ENCODE results near the gene PLAAT2. TPM values are rescaled to one million over a fixed set of nuclear protein-coding genes. Genes with fewer than 3 reads are reported as not detected.

Gene PLAAT2
- total RNA-seq, 1 donor from 2014 or later: not detected

DNA sequence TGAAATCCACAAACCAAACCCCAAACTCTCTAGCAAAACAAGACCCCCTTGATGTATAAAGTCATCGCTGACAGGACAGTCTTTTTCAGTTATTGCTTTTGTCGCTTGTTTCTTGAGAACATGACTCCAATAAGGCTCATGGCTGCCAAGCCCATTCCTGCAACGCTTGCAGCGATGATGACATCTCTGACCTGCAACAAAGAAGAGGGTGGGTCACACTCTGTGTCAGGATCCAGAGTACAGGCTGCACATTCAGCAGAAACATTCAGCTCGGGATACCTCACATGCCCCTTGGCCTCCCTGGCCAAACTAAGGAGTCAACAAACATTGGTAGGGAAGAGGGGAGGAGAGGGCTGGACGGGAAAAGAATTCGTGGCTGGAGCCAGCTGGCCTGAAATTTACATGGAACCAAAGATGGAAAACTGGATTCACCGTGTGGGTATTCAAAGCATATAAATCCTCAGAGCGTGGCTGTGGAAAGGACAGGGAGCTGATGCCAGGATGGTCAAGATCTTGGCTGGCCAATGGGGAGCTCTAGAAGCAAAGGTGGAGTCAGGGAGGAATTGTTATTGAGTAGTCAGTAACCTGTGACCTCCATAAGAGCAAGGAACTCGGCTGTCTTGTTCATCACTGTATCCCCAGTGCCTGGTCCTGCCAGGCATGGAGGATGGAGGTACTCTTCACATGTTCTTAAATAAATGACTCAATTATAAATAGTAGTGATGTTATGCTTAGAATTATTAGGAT, 11.8 kb upstream of the PLAAT2 start:
- peaks cover 21% of the 10 kb centered on the region for H3K4me1 ChIP-seq
- intact Hi-C loops (cut with DNase I): no loop called here
- no peaks in the 10 kb centered on the region for H3K27me3 ChIP-seq
- no peaks in the 10 kb centered on the region for H3K36me3 ChIP-seq
- TF ChIP-seq POLR2AphosphoS5 (IDR thresholded peaks at IDR 0.05; ENCODE audit: insufficient read depth in 1 of 2, low read depth in 1 of 2) (no peak), POLR2A (IDR thresholded peaks at IDR 0.05) (no peak)
- TF ChIP-seq, protein P1, sequence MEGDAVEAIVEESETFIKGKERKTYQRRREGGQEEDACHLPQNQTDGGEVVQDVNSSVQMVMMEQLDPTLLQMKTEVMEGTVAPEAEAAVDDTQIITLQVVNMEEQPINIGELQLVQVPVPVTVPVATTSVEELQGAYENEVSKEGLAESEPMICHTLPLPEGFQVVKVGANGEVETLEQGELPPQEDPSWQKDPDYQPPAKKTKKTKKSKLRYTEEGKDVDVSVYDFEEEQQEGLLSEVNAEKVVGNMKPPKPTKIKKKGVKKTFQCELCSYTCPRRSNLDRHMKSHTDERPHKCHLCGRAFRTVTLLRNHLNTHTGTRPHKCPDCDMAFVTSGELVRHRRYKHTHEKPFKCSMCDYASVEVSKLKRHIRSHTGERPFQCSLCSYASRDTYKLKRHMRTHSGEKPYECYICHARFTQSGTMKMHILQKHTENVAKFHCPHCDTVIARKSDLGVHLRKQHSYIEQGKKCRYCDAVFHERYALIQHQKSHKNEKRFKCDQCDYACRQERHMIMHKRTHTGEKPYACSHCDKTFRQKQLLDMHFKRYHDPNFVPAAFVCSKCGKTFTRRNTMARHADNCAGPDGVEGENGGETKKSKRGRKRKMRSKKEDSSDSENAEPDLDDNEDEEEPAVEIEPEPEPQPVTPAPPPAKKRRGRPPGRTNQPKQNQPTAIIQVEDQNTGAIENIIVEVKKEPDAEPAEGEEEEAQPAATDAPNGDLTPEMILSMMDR (IDR thresholded peaks at IDR 0.05): no peak
- H3K9me3 ChIP-seq: no peaks in the 10 kb centered on the region
- DNase-seq (ENCODE audit: extremely low spot score in 2 of 2): no peak
- peak overlapping the region; percentile 64 for H3K27ac ChIP-seq
- H3K4me3 ChIP-seq: peak overlapping the region; percentile 21 to 26

DNA sequence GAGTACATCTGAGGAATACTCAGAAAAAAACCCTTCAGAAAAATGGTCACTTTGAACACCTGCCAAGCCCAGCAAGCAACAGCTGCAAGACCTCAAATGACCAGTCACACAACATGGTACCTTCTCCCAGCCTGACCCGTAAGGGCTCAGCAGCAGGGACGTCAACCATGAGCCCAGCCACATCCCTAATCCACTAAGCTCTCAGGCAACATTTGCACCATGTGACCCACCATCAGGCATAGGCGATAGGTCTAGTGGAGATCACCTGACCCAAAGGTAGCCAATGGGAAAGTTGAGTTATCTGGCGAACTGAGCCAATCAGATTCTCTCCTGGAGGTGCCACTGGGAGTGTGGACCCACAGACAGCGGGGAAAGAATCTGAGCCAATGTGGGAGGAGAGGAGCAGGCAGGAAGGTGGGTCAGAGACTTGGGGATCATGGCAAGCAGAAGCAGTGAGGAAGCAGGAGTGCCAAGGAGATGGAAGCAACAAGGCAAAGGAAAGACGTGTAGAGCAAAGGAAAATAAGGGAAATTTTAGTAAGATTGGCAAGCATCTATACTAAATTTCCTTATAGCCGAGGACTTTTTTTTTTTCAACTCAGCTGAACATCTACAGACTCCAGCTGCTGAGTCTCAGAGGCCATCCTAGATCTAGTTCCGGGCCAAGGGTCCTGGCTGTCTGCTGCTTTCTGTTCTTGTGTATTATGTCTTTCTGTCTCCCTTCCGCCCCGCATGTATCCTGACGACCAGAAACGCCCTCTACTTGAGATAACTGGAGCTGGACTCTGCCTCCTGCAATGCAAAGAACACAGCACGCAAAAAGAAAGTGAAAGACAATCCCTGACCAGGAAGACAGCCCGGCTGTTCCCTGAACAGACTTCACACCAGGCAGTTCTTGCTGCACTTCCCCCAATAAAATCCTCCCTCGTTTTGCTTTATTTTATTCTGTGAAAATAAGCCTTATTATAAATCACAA, 11.0 kb upstream of the PLAAT2 start:
- intact Hi-C loops (cut with DNase I): no loop called here
- H3K27ac ChIP-seq: peak overlapping the region; percentile 64
- H3K4me1 ChIP-seq: peaks cover 21% of the 10 kb centered on the region
- TF ChIP-seq, protein P1 (IDR thresholded peaks at IDR 0.05): no peak
- peak in 1 of 2 donors; percentile 40 for TF ChIP-seq POLR2AphosphoS5 (IDR thresholded peaks at IDR 0.05; ENCODE audit: insufficient read depth in 1 of 2, low read depth in 1 of 2)
- no peaks in the 10 kb centered on the region for H3K27me3 ChIP-seq
- H3K4me3 ChIP-seq: peak overlapping the region; percentile 21 to 26
- no peaks in the 10 kb centered on the region for H3K36me3 ChIP-seq
- DNase-seq (ENCODE audit: extremely low spot score in 2 of 2): no peak
- H3K9me3 ChIP-seq: no peaks in the 10 kb centered on the region

DNA sequence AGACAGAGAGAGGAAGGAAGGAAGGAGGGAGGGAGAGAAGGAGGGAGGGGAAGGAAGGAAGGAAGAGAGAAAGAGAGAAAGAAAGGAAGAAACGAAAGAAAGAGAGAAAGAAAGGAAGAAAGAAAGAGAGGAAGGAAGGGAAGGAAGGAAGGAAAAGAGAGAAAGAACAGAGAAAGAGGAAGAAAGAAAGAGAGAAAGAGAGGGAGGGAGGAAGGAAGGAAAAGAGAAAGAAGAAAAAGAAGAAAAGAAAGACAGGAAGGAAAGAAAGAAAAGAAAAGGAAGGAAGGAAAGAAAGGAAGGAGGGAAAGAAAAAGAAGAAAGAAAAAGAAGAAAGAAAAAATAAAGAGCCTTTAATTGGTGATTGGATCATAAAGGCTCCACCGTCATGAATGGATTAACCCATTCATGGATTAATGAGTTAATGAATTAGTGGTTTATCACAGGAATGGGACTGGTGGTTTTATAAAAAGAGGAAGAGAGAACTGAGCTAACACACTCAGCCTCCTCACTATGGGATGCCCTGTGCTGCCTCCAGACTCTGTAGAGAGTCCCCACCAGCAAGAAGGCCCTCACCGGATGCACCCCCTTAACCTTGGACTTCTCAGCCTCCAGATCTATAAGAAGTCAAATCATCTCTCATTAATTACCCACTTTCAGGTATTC, 9.0 kb upstream of the PLAAT2 start:
- intact Hi-C loops (cut with DNase I): no loop called here
- DNase-seq (ENCODE audit: extremely low spot score in 2 of 2): no peak

DNA sequence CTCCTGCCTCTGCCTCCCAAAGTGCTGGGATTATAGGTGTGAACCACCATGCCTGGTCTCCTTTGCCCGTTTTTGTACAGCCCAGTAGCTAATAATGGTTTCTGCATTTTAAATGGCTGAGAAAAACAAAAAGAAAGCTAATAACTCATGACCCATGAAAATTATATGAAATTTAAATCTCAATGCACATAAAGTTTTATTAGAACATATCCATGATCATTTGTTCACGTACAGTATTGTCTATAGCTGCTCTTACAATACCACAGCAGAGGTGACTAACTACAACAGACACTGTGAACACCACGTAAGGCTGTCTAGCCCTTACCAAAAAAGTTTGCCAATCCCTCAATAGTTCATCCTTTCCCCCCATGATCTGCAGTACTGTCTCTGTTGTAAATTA, 6.4 kb upstream of the PLAAT2 start:
- TF ChIP-seq POLR2AphosphoS5 (IDR thresholded peaks at IDR 0.05; ENCODE audit: insufficient read depth in 1 of 2, low read depth in 1 of 2) (no peak), POLR2A (IDR thresholded peaks at IDR 0.05) (no peak)
- TF ChIP-seq, protein P1 (IDR thresholded peaks at IDR 0.05): no peak
- DNase-seq (ENCODE audit: extremely low spot score in 2 of 2): no peak
- no peak overlapping the region for H3K27ac ChIP-seq
- no peaks in the 10 kb centered on the region for H3K36me3 ChIP-seq
- H3K9me3 ChIP-seq: no peaks in the 10 kb centered on the region
- no peak overlapping the region for H3K4me3 ChIP-seq
- intact Hi-C loops (cut with DNase I): no loop called here
- H3K4me1 ChIP-seq: peaks cover 26% of the 10 kb centered on the region
- H3K27me3 ChIP-seq: no peaks in the 10 kb centered on the region

More for the DNA sequence above, 9.0 kb upstream of the PLAAT2 start:
- TF ChIP-seq POLR2AphosphoS5 (IDR thresholded peaks at IDR 0.05; ENCODE audit: insufficient read depth in 1 of 2, low read depth in 1 of 2): no peak
- TF ChIP-seq POLR2A (IDR thresholded peaks at IDR 0.05): no peak
- TF ChIP-seq, protein P1 (IDR thresholded peaks at IDR 0.05): no peak
- Histone ChIP-seq H3K4me1 (peaks cover 31% of the 10 kb centered on the region), H3K4me3 (no peak overlapping the region), H3K9me3 (no peaks in the 10 kb centered on the region), H3K27me3 (no peaks in the 10 kb centered on the region), H3K27ac (no peak overlapping the region), H3K36me3 (no peaks in the 10 kb centered on the region)

Data from vagina (tissue), 2 donors.